Mesenchymal stem cell (in vitro differentiated cells and primary cell): Measurements from ENCODE around the gene ATE1.

Source experiments
- DNase-seq: peaks from one replicate; pipeline ENCODE4 v3.0.0-alpha.2; 2013
- H2AFZ ChIP-seq: one replicate; pipeline ENCODE4 v1.6.1; 2013; ENCODE audit warnings: low read depth, mild to moderate bottlenecking, control low read depth, inconsistent platforms, low read length, moderate library complexity
- H2AK5ac ChIP-seq: 2 replicates; pipeline ENCODE4 v1.6.1; 2013; ENCODE audit warnings: low read length, moderate library complexity, mild to moderate bottlenecking, inconsistent platforms; ENCODE audit not compliant: severe bottlenecking
- H2BK120ac ChIP-seq: one replicate; pipeline ENCODE4 v1.6.1; 2013; ENCODE audit warnings: low read depth, mild to moderate bottlenecking, inconsistent platforms, low read length, moderate library complexity
- H2BK12ac ChIP-seq, 2 experiments: one replicate each; pipeline ENCODE4 v1.6.1; 2013; ENCODE audit warnings: inconsistent platforms in 2 of 2, low read length in 2 of 2, mild to moderate bottlenecking in 2 of 2, moderate library complexity in 2 of 2, control low read depth in 1 of 2
- H2BK15ac ChIP-seq: one replicate; pipeline ENCODE4 v1.6.1; 2013; ENCODE audit warnings: mild to moderate bottlenecking, low read depth, inconsistent platforms; ENCODE audit not compliant: poor library complexity, severe bottlenecking
- H2BK5ac ChIP-seq: 2 replicates; pipeline ENCODE4 v1.6.1; 2013; ENCODE audit warnings: low read depth, mild to moderate bottlenecking, low read length, control low read depth, inconsistent platforms; ENCODE audit not compliant: poor library complexity, severe bottlenecking
- H3K14ac ChIP-seq, 2 experiments: one replicate each; pipeline ENCODE4 v1.6.1; 2013; ENCODE audit warnings: inconsistent platforms in 2 of 2, low read length in 2 of 2, control low read depth in 1 of 2, mild to moderate bottlenecking in 1 of 2, moderate library complexity in 1 of 2
- H3K18ac ChIP-seq, 2 experiments: one replicate each; pipeline ENCODE4 v1.6.1; 2013; ENCODE audit warnings: inconsistent platforms in 2 of 2, low read length in 2 of 2, control low read depth in 1 of 2, low read depth in 1 of 2, mild to moderate bottlenecking in 1 of 2
- H3K23ac ChIP-seq, 2 experiments: one replicate each; pipeline ENCODE4 v1.6.1; 2013; ENCODE audit warnings: inconsistent platforms in 2 of 2, low read length in 2 of 2, mild to moderate bottlenecking in 2 of 2, moderate library complexity in 2 of 2, control low read depth in 1 of 2
- H3K27ac ChIP-seq: 2 replicates; pipeline ENCODE4 v1.5.1; 2013; ENCODE audit warnings: mild to moderate bottlenecking, moderate library complexity, low read length, control low read depth, inconsistent platforms; ENCODE audit not compliant: poor library complexity, severe bottlenecking
- H3K27me3 ChIP-seq, 2 experiments: 2 replicates each; pipeline versions ENCODE4 v1.6.1 to v1.7.0; 2013; ENCODE audit warnings: low read length in 2 of 2, mild to moderate bottlenecking in 2 of 2, moderate library complexity in 2 of 2, control low read depth in 1 of 2, inconsistent platforms in 1 of 2; ENCODE audit not compliant: control insufficient read depth in 1 of 2, insufficient read depth in 1 of 2
- H3K36me3 ChIP-seq, 2 experiments: 2 replicates each; pipeline versions ENCODE4 v1.6.1 to v1.7.0; 2013; ENCODE audit warnings: low read length in 2 of 2, control low read depth in 1 of 2, inconsistent platforms in 1 of 2, low read depth in 1 of 2, mild to moderate bottlenecking in 1 of 2; ENCODE audit not compliant: insufficient read depth in 2 of 2, control insufficient read depth in 1 of 2
- H3K4ac ChIP-seq, 2 experiments: one replicate each; pipeline ENCODE4 v1.6.1; 2013; ENCODE audit warnings: inconsistent platforms in 2 of 2, low read length in 2 of 2, mild to moderate bottlenecking in 2 of 2, moderate library complexity in 2 of 2, control low read depth in 1 of 2, low read depth in 1 of 2
- H3K4me1 ChIP-seq: 2 replicates; pipeline ENCODE4 v1.6.1; 2013; ENCODE audit warnings: low read depth, low read length, control low read depth; ENCODE audit not compliant: control insufficient read depth, insufficient read depth
- H3K4me2 ChIP-seq: 2 replicates; pipeline ENCODE4 v1.6.1; 2013; ENCODE audit warnings: low read length, mild to moderate bottlenecking, inconsistent platforms; ENCODE audit not compliant: poor library complexity, severe bottlenecking
- H3K4me3 ChIP-seq, 2 experiments: 2 replicates each; pipeline versions ENCODE4 v1.5.1 to v1.7.0; 2013; ENCODE audit warnings: low read length in 2 of 2, mild to moderate bottlenecking in 2 of 2, control low read depth in 1 of 2, low read depth in 1 of 2; ENCODE audit not compliant: insufficient read depth in 1 of 2
- H3K79me1 ChIP-seq: replicated peaks from 2 replicates; pipeline ENCODE4 v1.6.1; 2013; ENCODE audit warnings: mild to moderate bottlenecking, control low read depth, low read length, inconsistent platforms; ENCODE audit not compliant: poor library complexity, severe bottlenecking
- H3K9ac ChIP-seq: 2 replicates; pipeline ENCODE4 v1.7.0; 2013; ENCODE audit warnings: mild to moderate bottlenecking, low read length, moderate library complexity
- H3K9me3 ChIP-seq: 2 replicates; pipeline ENCODE4 v1.7.0; 2013; ENCODE audit warnings: mild to moderate bottlenecking, low read length; ENCODE audit not compliant: control insufficient read depth
- H4K8ac ChIP-seq: one replicate; pipeline ENCODE4 v1.6.1; 2013; ENCODE audit warnings: inconsistent platforms, mild to moderate bottlenecking, low read length, moderate library complexity
- H4K91ac ChIP-seq: one replicate; pipeline ENCODE4 v1.6.1; 2013; ENCODE audit warnings: mild to moderate bottlenecking, low read length, inconsistent platforms
- WGBS: methylation state at CpG from one replicate; pipeline ENCODE4 v1.1.7; 2013; ENCODE audit warnings: mixed read lengths; 5-methylcytosine and 5-hydroxymethylcytosine counted together

ATE1 gene

GRCh38 chr10:121772406-121772805, 155.4 kb downstream of the ATE1 start:
- no peak overlapping the region for H4K8ac ChIP-seq
- H3K4ac ChIP-seq: no peak overlapping the region
- peaks cover 6% of the 10 kb centered on the region for H3K9me3 ChIP-seq
- H2BK5ac ChIP-seq: no peak overlapping the region
- no peak overlapping the region for H2AK5ac ChIP-seq
- H3K4me2 ChIP-seq: no peak overlapping the region
- no peak overlapping the region for H3K4me3 ChIP-seq
- H3K23ac ChIP-seq: no peak overlapping the region
- H2BK12ac ChIP-seq: no peak overlapping the region
- no peak for DNase-seq
- H3K27ac ChIP-seq: no peak overlapping the region
- no peak overlapping the region for H3K18ac ChIP-seq
- no peak overlapping the region for H2BK120ac ChIP-seq
- no peak overlapping the region for H3K9ac ChIP-seq
- WGBS: 95% methylated on average over 4 of the region's 6 CpGs
- peaks cover 0 to 2% of the 10 kb centered on the region in 2 experiments for H3K36me3 ChIP-seq
- H4K91ac ChIP-seq: no peak overlapping the region
- no peaks in the 10 kb centered on the region for H3K27me3 ChIP-seq
- no peak overlapping the region for H2AFZ ChIP-seq
- H2BK15ac ChIP-seq: no peak overlapping the region
- no peak overlapping the region for H3K14ac ChIP-seq
- H3K4me1 ChIP-seq: no peaks in the 10 kb centered on the region
- peaks cover 4% of the 10 kb centered on the region for H3K79me1 ChIP-seq

GRCh38 chr10:121771966-121772365, 155.9 kb downstream of the ATE1 start:
- H2BK15ac ChIP-seq: no peak overlapping the region
- no peak overlapping the region for H2AK5ac ChIP-seq
- H2BK5ac ChIP-seq: no peak overlapping the region
- H3K4me1 ChIP-seq: no peaks in the 10 kb centered on the region
- no peak overlapping the region for H2AFZ ChIP-seq
- no peak overlapping the region for H2BK120ac ChIP-seq
- H3K4ac ChIP-seq: no peak overlapping the region
- H3K27me3 ChIP-seq: no peaks in the 10 kb centered on the region
- WGBS: 99% methylated on average over 4 of the region's 5 CpGs
- no peak overlapping the region for H3K27ac ChIP-seq
- H4K8ac ChIP-seq: no peak overlapping the region
- H2BK12ac ChIP-seq: no peak overlapping the region
- no peak overlapping the region for H3K23ac ChIP-seq
- H3K4me3 ChIP-seq: no peak overlapping the region
- no peak overlapping the region for H3K4me2 ChIP-seq
- H3K79me1 ChIP-seq: peaks cover 4% of the 10 kb centered on the region
- peaks cover 0 to 4% of the 10 kb centered on the region in 2 experiments for H3K36me3 ChIP-seq
- no peak for DNase-seq
- no peak overlapping the region for H3K14ac ChIP-seq
- H4K91ac ChIP-seq: no peak overlapping the region
- H3K9ac ChIP-seq: no peak overlapping the region
- H3K9me3 ChIP-seq: peaks cover 7% of the 10 kb centered on the region
- H3K18ac ChIP-seq: no peak overlapping the region

- no peak overlapping the region for H3K4me3 ChIP-seq
- peaks cover 6 to 10% of the 10 kb centered on the region in 2 experiments for H3K36me3 ChIP-seq
- no peak overlapping the region for H4K8ac ChIP-seq
- no peak overlapping the region for H2BK5ac ChIP-seq
- H3K4me2 ChIP-seq: no peak overlapping the region
- H3K27me3 ChIP-seq: no peaks in the 10 kb centered on the region
- H4K91ac ChIP-seq: no peak overlapping the region
- no peak overlapping the region for H2AK5ac ChIP-seq
- H3K14ac ChIP-seq: no peak overlapping the region
- H3K4me1 ChIP-seq: peaks cover 2% of the 10 kb centered on the region
- H2AFZ ChIP-seq: no peak overlapping the region
- H3K79me1 ChIP-seq: peaks cover 14% of the 10 kb centered on the region
- H3K9me3 ChIP-seq: peaks cover 7% of the 10 kb centered on the region
- H3K18ac ChIP-seq: no peak overlapping the region
- no peak overlapping the region for H2BK15ac ChIP-seq
- no peak overlapping the region for H2BK12ac ChIP-seq
- H3K9ac ChIP-seq: no peak overlapping the region
- WGBS: 75% methylated on average over 4 of the region's 4 CpGs
- DNase-seq: no peak
- no peak overlapping the region for H2BK120ac ChIP-seq
- no peak overlapping the region for H3K4ac ChIP-seq
- H3K23ac ChIP-seq: no peak overlapping the region
- H3K27ac ChIP-seq: no peak overlapping the region
Observed at GRCh38 chr10:121766426-121766825, 161.4 kb downstream of the ATE1 start.

- H3K4me3 ChIP-seq: no peak overlapping the region
Observed at GRCh38 chr10:121765204-121765603, 162.6 kb downstream of the ATE1 start.

More at GRCh38 chr10:121765204-121765603, 162.6 kb downstream of the ATE1 start:
- Histone ChIP-seq H3K27ac (no peak overlapping the region), H2AK5ac (no peak overlapping the region), H4K8ac (no peak overlapping the region), H3K9me3 (peaks cover 10% of the 10 kb centered on the region), H3K14ac (peak overlapping the region in 1 of 2 experiments; percentile 88), H3K9ac (no peak overlapping the region), H2BK15ac (no peak overlapping the region), H3K36me3 (peaks cover 9 to 11% of the 10 kb centered on the region in 2 experiments), H3K27me3 (no peaks in the 10 kb centered on the region), H3K4me2 (no peak overlapping the region), H2AFZ (no peak overlapping the region), H2BK120ac (no peak overlapping the region), H3K4me1 (peaks cover 2% of the 10 kb centered on the region), H3K23ac (no peak overlapping the region), H3K4ac (no peak overlapping the region), H3K18ac (no peak overlapping the region), H2BK12ac (no peak overlapping the region), H2BK5ac (no peak overlapping the region), H4K91ac (no peak overlapping the region), H3K79me1 (peaks cover 15% of the 10 kb centered on the region)
- 100% methylated on average over 1 of the region's 4 CpGs for WGBS
- DNase-seq: no peak
